ENCODE measurements around the gene CDCA8.

CDCA8 gene

GRCh38 chr1:37653906-37654305 lies 38.4 kb upstream of the CDCA8 start:
- no peaks in the 10 kb centered on the region for H3K9me3 ChIP-seq
- no peaks in the 10 kb centered on the region for H3K27me3 ChIP-seq
- no peak for TF ChIP-seq CTCF (IDR thresholded peaks at IDR 0.05; ENCODE audit: low read depth, low read length)
- no peak for DNase-seq
- H3K4me3 ChIP-seq (ENCODE audit: low read depth, low read length), result no peak overlapping the region
- no peaks in the 10 kb centered on the region for H3K4me1 ChIP-seq
- no peaks in the 10 kb centered on the region for H3K36me3 ChIP-seq

GRCh38 chr1:37655274-37655673 lies 37.0 kb upstream of the CDCA8 start:
- no peak for TF ChIP-seq CTCF (IDR thresholded peaks at IDR 0.05; ENCODE audit: low read depth, low read length)
- Histone ChIP-seq H3K36me3 (no peaks in the 10 kb centered on the region), H3K27me3 (no peaks in the 10 kb centered on the region), H3K9me3 (no peaks in the 10 kb centered on the region), H3K4me3 (ENCODE audit: low read depth, low read length) (no peak overlapping the region), H3K4me1 (no peaks in the 10 kb centered on the region)
- DNase-seq, result no peak

GRCh38 chr1:37656026-37656425 lies 36.3 kb upstream of the CDCA8 start:
- no peak overlapping the region for H3K4me3 ChIP-seq (ENCODE audit: low read depth, low read length)
- no peaks in the 10 kb centered on the region for H3K9me3 ChIP-seq
- H3K27me3 ChIP-seq, result no peaks in the 10 kb centered on the region
- no peak for DNase-seq
- no peaks in the 10 kb centered on the region for H3K4me1 ChIP-seq
- TF ChIP-seq CTCF (IDR thresholded peaks at IDR 0.05; ENCODE audit: low read depth, low read length), result no peak
- no peaks in the 10 kb centered on the region for H3K36me3 ChIP-seq

GRCh38 chr1:37656881-37657280 lies 35.4 kb upstream of the CDCA8 start:
- H3K4me1 ChIP-seq, result no peaks in the 10 kb centered on the region
- DNase-seq, result no peak
- no peaks in the 10 kb centered on the region for H3K27me3 ChIP-seq
- no peak for TF ChIP-seq CTCF (IDR thresholded peaks at IDR 0.05; ENCODE audit: low read depth, low read length)
- no peak overlapping the region for H3K4me3 ChIP-seq (ENCODE audit: low read depth, low read length)
- no peaks in the 10 kb centered on the region for H3K9me3 ChIP-seq
- no peaks in the 10 kb centered on the region for H3K36me3 ChIP-seq

GRCh38 chr1:37657620-37658412 lies 34.5 kb upstream of the CDCA8 start:
- H3K4me3 ChIP-seq (ENCODE audit: low read depth, low read length), result no peak overlapping the region
- H3K27me3 ChIP-seq, result no peaks in the 10 kb centered on the region
- DNase-seq, result no peak
- H3K9me3 ChIP-seq, result no peaks in the 10 kb centered on the region
- TF ChIP-seq CTCF (IDR thresholded peaks at IDR 0.05; ENCODE audit: low read depth, low read length), result no peak
- H3K4me1 ChIP-seq, result no peaks in the 10 kb centered on the region
- H3K36me3 ChIP-seq, result no peaks in the 10 kb centered on the region

GRCh38 chr1:37658486-37658885 lies 33.8 kb upstream of the CDCA8 start:
- Histone ChIP-seq H3K4me3 (ENCODE audit: low read depth, low read length) (no peak overlapping the region), H3K27me3 (no peaks in the 10 kb centered on the region), H3K9me3 (no peaks in the 10 kb centered on the region), H3K4me1 (peaks cover 4% of the 10 kb centered on the region), H3K36me3 (no peaks in the 10 kb centered on the region)
- TF ChIP-seq CTCF (IDR thresholded peaks at IDR 0.05; ENCODE audit: low read depth, low read length), result no peak
- no peak for DNase-seq
